Stomach smooth muscle (tissue), 2 donors: ENCODE measurements around the gene KRTAP19-1.
"Not testable (repeated sequence)": the region's sequence is repeated elsewhere in the genome, so short reads cannot be mapped to it uniquely, and the experiment has no call there.

ENCODE experiments used
- H3K27ac ChIP-seq: one replicate; pipeline ENCODE4 v1.7.0; 2013; ENCODE audit warnings: mild to moderate bottlenecking, low read length, inconsistent platforms
- H3K27me3 ChIP-seq, 2 donors: one replicate each; pipeline ENCODE4 v1.7.0; 2013; ENCODE audit warnings: low read length in 2 of 2; ENCODE audit not compliant: insufficient read depth in 2 of 2, control insufficient read depth in 1 of 2
- H3K36me3 ChIP-seq, 2 donors: one replicate each; pipeline ENCODE4 v1.7.0; 2013; ENCODE audit warnings: low read length in 2 of 2; ENCODE audit not compliant: control insufficient read depth in 2 of 2, insufficient read depth in 2 of 2
- H3K4me1 ChIP-seq: one replicate; pipeline ENCODE4 v1.7.0; 2013; ENCODE audit warnings: low read length; ENCODE audit not compliant: control insufficient read depth, insufficient read depth
- H3K4me3 ChIP-seq, 2 donors: one replicate each; pipeline ENCODE4 v1.7.0; 2013; ENCODE audit warnings: low read length in 2 of 2
- H3K9ac ChIP-seq, 2 donors: one replicate each; pipeline ENCODE4 v1.7.0; 2013; ENCODE audit warnings: low read length in 2 of 2, mild to moderate bottlenecking in 1 of 2
- H3K9me3 ChIP-seq, 2 donors: one replicate each; pipeline ENCODE4 v1.7.0; 2013; ENCODE audit warnings: low read length in 2 of 2; ENCODE audit not compliant: control insufficient read depth in 2 of 2
- donor health status: healthy.
- donor health status: Pancreatic carcinoma.

The KRTAP19-1 gene

DNA sequence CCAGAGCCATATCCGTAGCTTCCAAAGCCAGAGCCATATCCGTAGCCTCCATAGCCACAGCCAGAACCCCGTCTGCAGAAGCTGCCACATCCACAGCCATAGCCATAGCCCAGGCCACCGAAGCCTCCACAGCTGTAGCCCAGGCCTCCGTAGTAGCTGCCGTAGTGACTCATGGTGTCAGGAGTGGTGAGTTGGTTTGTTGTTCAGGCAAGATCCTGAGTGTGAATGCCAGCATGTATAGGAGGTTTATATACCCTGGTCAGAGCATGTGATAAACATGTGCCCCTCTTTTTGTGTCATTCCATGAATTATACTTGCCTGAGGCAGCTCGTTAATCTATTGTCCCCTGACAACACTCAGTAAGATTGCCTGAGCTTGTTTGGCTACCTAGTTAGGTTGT lies at the start of gene KRTAP19-1:
Gene KRTAP19-1 (minus strand): TSS at position 223 of the 400 bp plus-strand sequence. CDS start 50 bp downstream, at position 173.
- Histone ChIP-seq H3K4me1 (no peaks in the 10 kb centered on the region), H3K27ac (no peak within 1 kb of the TSS), H3K9ac (no peak within 1 kb of the TSS), H3K4me3 (no peak within 1 kb of the TSS), H3K36me3 (no peaks in the 10 kb centered on the region), H3K27me3 (no peaks in the 10 kb centered on the region), H3K9me3 (no peaks in the 10 kb centered on the region)

DNA sequence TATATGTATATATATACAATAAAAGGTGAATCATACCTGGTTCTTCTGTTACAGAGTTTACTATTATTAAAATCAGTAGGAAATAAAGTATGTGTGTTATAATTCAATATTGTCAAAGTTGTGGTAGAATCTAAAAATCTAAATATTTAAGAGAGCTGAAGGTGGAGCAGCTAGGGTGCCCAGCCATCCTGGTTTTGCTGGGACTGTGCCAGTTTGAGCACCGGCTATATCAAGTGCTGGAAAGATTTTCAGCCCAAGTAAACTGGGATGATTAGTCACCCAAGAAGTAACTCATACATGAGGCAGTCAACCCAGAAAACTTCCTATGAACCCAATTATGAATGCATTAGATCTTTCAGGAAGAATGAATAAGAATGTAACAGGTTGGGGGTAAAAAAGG lies 38.7 kb upstream of the KRTAP19-1 start:
- no peaks in the 10 kb centered on the region for H3K9me3 ChIP-seq
- H3K4me1 ChIP-seq: no peaks in the 10 kb centered on the region

GRCh38 chr21:30515681-30516080 lies 35.5 kb upstream of the KRTAP19-1 start:
- H3K4me3 ChIP-seq: no peak overlapping the region
- no peaks in the 10 kb centered on the region for H3K27me3 ChIP-seq
- no peaks in the 10 kb centered on the region for H3K36me3 ChIP-seq
- H3K27ac ChIP-seq: no peak overlapping the region
- H3K9ac ChIP-seq: no peak overlapping the region
- no peaks in the 10 kb centered on the region for H3K9me3 ChIP-seq
- no peaks in the 10 kb centered on the region for H3K4me1 ChIP-seq

More for the DNA sequence above, 38.7 kb upstream of the KRTAP19-1 start:
- Histone ChIP-seq H3K27ac (no peak overlapping the region), H3K9ac (no peak overlapping the region), H3K4me3 (no peak overlapping the region), H3K27me3 (no peaks in the 10 kb centered on the region), H3K36me3 (no peaks in the 10 kb centered on the region)

DNA sequence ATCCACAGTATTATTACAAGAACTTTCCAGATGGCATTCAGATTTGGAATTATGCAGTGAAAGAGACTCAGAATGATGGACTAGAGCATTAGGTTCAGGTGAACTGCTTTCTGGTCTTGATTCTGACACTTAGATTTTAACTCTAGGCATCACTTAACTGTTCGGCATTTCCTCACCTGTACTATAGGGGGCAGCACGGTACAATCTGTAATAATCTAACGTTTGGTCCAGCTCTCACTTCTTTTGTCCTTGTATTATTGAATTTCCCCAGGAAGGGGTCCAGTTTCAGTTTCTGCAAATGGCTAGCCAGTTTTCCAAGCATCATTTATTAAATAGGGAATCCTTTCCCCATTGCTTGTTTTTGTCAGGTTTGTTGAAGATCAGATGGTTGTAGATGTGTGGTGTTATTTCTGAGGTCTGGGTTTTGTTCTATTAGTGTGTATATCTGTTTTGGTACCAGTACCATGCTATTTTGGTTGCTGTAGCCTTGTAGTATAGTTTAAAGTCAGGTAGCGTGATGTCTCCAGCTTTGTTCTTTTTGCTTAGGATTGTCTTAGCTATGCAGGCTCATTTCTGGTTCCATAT lies 25.5 kb upstream of the KRTAP19-1 start:
- H3K4me1 ChIP-seq, H3K36me3 ChIP-seq, H3K27me3 ChIP-seq, H3K4me3 ChIP-seq, H3K27ac ChIP-seq, H3K9ac ChIP-seq, H3K9me3 ChIP-seq: not testable (repeated sequence)

GRCh38 chr21:30502041-30502440 lies 21.9 kb upstream of the KRTAP19-1 start, which contains the start of gene KRTAP19-5:
KRTAP19-5 (minus strand) TSS chr21:30502141; CDS start chr21:30502090, 51 bp downstream.
- Histone ChIP-seq H3K27me3 (no peaks in the 10 kb centered on the region), H3K4me3 (no peak within 1 kb of the TSS), H3K36me3 (no peaks in the 10 kb centered on the region), H3K9ac (no peak within 1 kb of the TSS), H3K27ac (no peak within 1 kb of the TSS), H3K4me1 (no peaks in the 10 kb centered on the region), H3K9me3 (peaks cover 0 to 4% of the 10 kb centered on the region in 2 donors)

DNA sequence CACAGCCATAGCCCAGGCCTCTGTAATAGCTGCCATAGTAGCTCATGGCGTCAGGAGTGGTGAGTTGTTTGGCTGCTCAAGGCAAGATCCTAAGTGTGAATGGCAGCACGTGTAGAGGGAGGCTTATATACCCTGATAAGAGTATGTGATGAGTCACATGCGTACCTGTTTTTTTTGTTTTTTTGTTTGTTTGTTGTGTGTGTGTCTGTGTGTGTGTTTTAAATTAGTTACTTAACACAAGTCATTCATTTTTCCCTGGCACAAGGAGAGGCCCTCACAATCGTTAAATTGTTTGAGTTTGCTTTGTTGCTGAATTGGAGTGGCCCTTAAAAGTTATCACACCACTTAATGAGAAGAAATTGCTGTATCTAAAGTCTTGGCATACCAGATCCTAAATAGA lies 16.9 kb upstream of the KRTAP19-1 start, which contains the start of gene KRTAP19-4:
Gene KRTAP19-4 (minus strand): TSS at position 101 of the 400 bp plus-strand sequence. CDS start 55 bp downstream, at position 46.
- H3K4me3 ChIP-seq: no peak within 1 kb of the TSS
- H3K36me3 ChIP-seq: no peaks in the 10 kb centered on the region
- no peaks in the 10 kb centered on the region for H3K4me1 ChIP-seq
- H3K9me3 ChIP-seq: peaks cover 0 to 4% of the 10 kb centered on the region in 2 donors
- no peak within 1 kb of the TSS for H3K27ac ChIP-seq
- H3K9ac ChIP-seq: no peak within 1 kb of the TSS
- H3K27me3 ChIP-seq: no peaks in the 10 kb centered on the region

GRCh38 chr21:30491963-30492428 lies 11.8 kb upstream of the KRTAP19-1 start, which contains the start of gene KRTAP19-3:
KRTAP19-3 (minus strand) TSS chr21:30492013; CDS start chr21:30491957, 56 bp downstream.
- H3K36me3 ChIP-seq: no peaks in the 10 kb centered on the region
- H3K4me3 ChIP-seq: no peak within 1 kb of the TSS
- H3K27ac ChIP-seq: no peak within 1 kb of the TSS
- no peaks in the 10 kb centered on the region for H3K9me3 ChIP-seq
- no peaks in the 10 kb centered on the region for H3K4me1 ChIP-seq
- no peak within 1 kb of the TSS for H3K9ac ChIP-seq
- no peaks in the 10 kb centered on the region for H3K27me3 ChIP-seq

- H3K36me3 ChIP-seq: no peaks in the 10 kb centered on the region
- no peaks in the 10 kb centered on the region for H3K4me1 ChIP-seq
- no peak within 1 kb of the TSS for H3K4me3 ChIP-seq
- no peak within 1 kb of the TSS for H3K27ac ChIP-seq
- no peaks in the 10 kb centered on the region for H3K27me3 ChIP-seq
- H3K9me3 ChIP-seq: no peaks in the 10 kb centered on the region
- H3K9ac ChIP-seq: no peak within 1 kb of the TSS
These were observed 7.2 kb upstream of the KRTAP19-1 start, which contains the start of gene KRTAP19-2 for GRCh38 chr21:30487336-30487735. KRTAP19-2 (minus strand) TSS chr21:30487436; CDS start chr21:30487348, 88 bp downstream.

- H3K27ac ChIP-seq: no peak overlapping the region
- no peaks in the 10 kb centered on the region for H3K27me3 ChIP-seq
- no peak overlapping the region for H3K9ac ChIP-seq
- no peaks in the 10 kb centered on the region for H3K4me1 ChIP-seq
- no peaks in the 10 kb centered on the region for H3K36me3 ChIP-seq
- H3K9me3 ChIP-seq: no peaks in the 10 kb centered on the region
- H3K4me3 ChIP-seq: no peak overlapping the region
These were observed 6.0 kb upstream of the KRTAP19-1 start for GRCh38 chr21:30486180-30486579.

- no peaks in the 10 kb centered on the region for H3K9me3 ChIP-seq
- no peaks in the 10 kb centered on the region for H3K36me3 ChIP-seq
- no peak overlapping the region for H3K9ac ChIP-seq
- no peak overlapping the region for H3K27ac ChIP-seq
- H3K27me3 ChIP-seq: no peaks in the 10 kb centered on the region
- H3K4me3 ChIP-seq: no peak overlapping the region
- no peaks in the 10 kb centered on the region for H3K4me1 ChIP-seq
These were observed 2.0 kb upstream of the KRTAP19-1 start for GRCh38 chr21:30482130-30482529.

DNA sequence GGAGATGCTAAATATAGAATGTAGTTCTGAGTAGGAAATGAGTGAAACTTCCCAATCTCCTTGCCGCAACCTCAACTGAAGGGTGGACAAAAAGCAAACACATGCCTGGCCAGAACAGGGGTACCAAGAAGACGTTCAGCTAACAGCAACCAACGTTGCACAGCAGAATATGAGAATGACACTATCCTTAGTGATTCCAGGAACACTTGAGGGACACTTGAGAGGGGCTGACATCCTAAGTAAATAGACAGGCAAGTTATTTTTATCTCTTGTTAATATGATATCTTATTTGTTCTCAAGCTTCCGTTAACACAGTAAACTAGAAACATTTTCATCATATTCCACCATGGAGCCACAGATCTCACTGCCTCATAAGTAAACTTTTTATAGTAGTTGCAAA lies 908 bp downstream of the KRTAP19-1 start:
- Histone ChIP-seq H3K9ac (no peak overlapping the region), H3K4me3 (no peak overlapping the region), H3K4me1 (no peaks in the 10 kb centered on the region), H3K27ac (no peak overlapping the region), H3K36me3 (no peaks in the 10 kb centered on the region), H3K27me3 (no peaks in the 10 kb centered on the region), H3K9me3 (no peaks in the 10 kb centered on the region)
